Muscle of leg (tissue), 11 donors: ENCODE data around the gene WDR4. TPM values are rescaled to one million over a fixed set of nuclear protein-coding genes. Genes with fewer than 3 reads are reported as not detected.
"Not testable (repeated sequence)": the region's sequence is repeated elsewhere in the genome, so short reads cannot be mapped to it uniquely, and the experiment has no call there.

ENCODE experiments used
- DNase-seq: peaks from one replicate; pipeline ENCODE4 v3.0.0; 2013
- H3K27ac ChIP-seq: one replicate; pipeline ENCODE4 v1.5.1; 2013; ENCODE audit warnings: mild to moderate bottlenecking, low read length, control low read depth
- H3K27me3 ChIP-seq: one replicate; pipeline ENCODE4 v1.6.1; 2013; ENCODE audit warnings: low read length; ENCODE audit not compliant: control insufficient read depth, insufficient read depth
- H3K36me3 ChIP-seq: one replicate; pipeline ENCODE4 v1.6.1; 2013; ENCODE audit warnings: low read length; ENCODE audit not compliant: control insufficient read depth, insufficient read depth
- H3K4me1 ChIP-seq: one replicate; pipeline ENCODE4 v1.6.1; 2013; ENCODE audit warnings: low read length; ENCODE audit not compliant: control insufficient read depth, insufficient read depth
- H3K4me3 ChIP-seq: one replicate; pipeline ENCODE4 v1.5.1; 2013; ENCODE audit warnings: low read length, control low read depth
- H3K9me3 ChIP-seq: replicated peaks from 2 replicates; pipeline ENCODE4 v1.6.1; 2013; ENCODE audit warnings: low read depth, low read length; ENCODE audit not compliant: control insufficient read depth
- WGBS: methylation state at CpG from one replicate; pipeline ENCODE4 v1.1.5; 2013; ENCODE audit warnings: missing lambda C conversion rate; ENCODE audit not compliant: insufficient coverage; 5-methylcytosine and 5-hydroxymethylcytosine counted together
- polyA plus RNA-seq, 8 donors: library from polyadenylated mRNA; unstranded; fragments of 120-200 nt; gene quantifications; one replicate each; pipeline versions ENCODE4 v1.2.1 to v1.2.3, GENCODE V29; 2013; ENCODE audit warnings: inconsistent platforms in 1 of 8, low replicate concordance in 1 of 8; ENCODE audit not compliant: insufficient read length in 8 of 8, insufficient read depth in 1 of 8
- total RNA-seq: library from RNA; stranded (reverse); fragments of 120-200 nt; gene quantifications from one replicate; pipeline ENCODE4 v1.2.4, GENCODE V29; 2013

Gene WDR4
- total and polyA plus RNA-seq, 9 donors: 5.5 to 10.7 (median 9.2) TPM

GRCh38 chr21:42841156-42841915 lies 38.0 kb downstream of the WDR4 start:
- Histone ChIP-seq H3K4me1 (peaks cover 5% of the 10 kb centered on the region), H3K4me3 (no peak overlapping the region), H3K9me3 (no peaks in the 10 kb centered on the region), H3K27me3 (no peaks in the 10 kb centered on the region), H3K36me3 (peaks cover 36% of the 10 kb centered on the region), H3K27ac (no peak overlapping the region)
- DNase-seq: no peak
- WGBS: 93% methylated on average over 13 of the region's 21 CpGs

- WGBS: 96% methylated on average over 14 of the region's 14 CpGs
- no peak overlapping the region for H3K4me3 ChIP-seq
Measured at GRCh38 chr21:42840411-42841155, 38.8 kb downstream of the WDR4 start.

GRCh38 chr21:42839271-42840231 lies 39.8 kb downstream of the WDR4 start:
- no peak for DNase-seq
- Histone ChIP-seq H3K4me1 (no peaks in the 10 kb centered on the region), H3K36me3 (peaks cover 29% of the 10 kb centered on the region), H3K4me3 (no peak overlapping the region), H3K27me3 (no peaks in the 10 kb centered on the region), H3K27ac (no peak overlapping the region), H3K9me3 (no peaks in the 10 kb centered on the region)
- WGBS: 85% methylated on average over 24 of the region's 29 CpGs

More at GRCh38 chr21:42840411-42841155, 38.8 kb downstream of the WDR4 start:
- DNase-seq: no peak
- no peaks in the 10 kb centered on the region for H3K9me3 ChIP-seq
- H3K36me3 ChIP-seq: peaks cover 33% of the 10 kb centered on the region
- H3K27me3 ChIP-seq: no peaks in the 10 kb centered on the region
- no peak overlapping the region for H3K27ac ChIP-seq
- peaks cover 4% of the 10 kb centered on the region for H3K4me1 ChIP-seq

- not testable (repeated sequence) for H3K4me1 ChIP-seq, H3K4me3 ChIP-seq, H3K9me3 ChIP-seq, H3K27ac ChIP-seq, H3K27me3 ChIP-seq, DNase-seq
- peaks cover 29% of the 10 kb centered on the region for H3K36me3 ChIP-seq
- 70% methylated on average over 6 of the region's 8 CpGs for WGBS
Measured at GRCh38 chr21:42838212-42838690, 41.1 kb downstream of the WDR4 start.

- Histone ChIP-seq H3K27ac (no peak overlapping the region), H3K27me3 (peaks cover 3% of the 10 kb centered on the region), H3K4me3 (no peak overlapping the region), H3K9me3 (no peaks in the 10 kb centered on the region), H3K36me3 (peaks cover 27% of the 10 kb centered on the region), H3K4me1 (peaks cover 5% of the 10 kb centered on the region)
- no peak for DNase-seq
- 71% methylated on average over 37 of the region's 42 CpGs for WGBS
Measured at GRCh38 chr21:42837421-42838211, 41.7 kb downstream of the WDR4 start.

GRCh38 chr21:42836767-42837301 lies 42.5 kb downstream of the WDR4 start:
- WGBS: 65% methylated on average over 10 of the region's 15 CpGs

GRCh38 chr21:42836402-42836666 lies 43.0 kb downstream of the WDR4 start:
- no peak overlapping the region for H3K27ac ChIP-seq
- H3K9me3 ChIP-seq: no peaks in the 10 kb centered on the region
- DNase-seq: no peak
- H3K36me3 ChIP-seq: peaks cover 19% of the 10 kb centered on the region
- no peak overlapping the region for H3K4me3 ChIP-seq
- H3K4me1 ChIP-seq: peaks cover 5% of the 10 kb centered on the region
- no CpG with 5 or more reads among the region's 3 CpGs for WGBS
- peaks cover 9% of the 10 kb centered on the region for H3K27me3 ChIP-seq

More at GRCh38 chr21:42836767-42837301, 42.5 kb downstream of the WDR4 start:
- Histone ChIP-seq H3K4me1 (peaks cover 5% of the 10 kb centered on the region), H3K27ac (no peak overlapping the region), H3K4me3 (no peak overlapping the region), H3K27me3 (peaks cover 8% of the 10 kb centered on the region), H3K36me3 (peaks cover 21% of the 10 kb centered on the region), H3K9me3 (no peaks in the 10 kb centered on the region)
- DNase-seq: no peak

GRCh38 chr21:42835611-42836401 lies 43.5 kb downstream of the WDR4 start:
- 73% methylated on average over 10 of the region's 12 CpGs for WGBS

More at GRCh38 chr21:42835611-42836401, 43.5 kb downstream of the WDR4 start:
- no peak overlapping the region for H3K4me3 ChIP-seq
- DNase-seq: no peak
- peaks cover 9% of the 10 kb centered on the region for H3K27me3 ChIP-seq
- peaks cover 13% of the 10 kb centered on the region for H3K36me3 ChIP-seq
- H3K27ac ChIP-seq: no peak overlapping the region
- peaks cover 5% of the 10 kb centered on the region for H3K4me1 ChIP-seq
- H3K9me3 ChIP-seq: no peaks in the 10 kb centered on the region
